H9 (cell line): Measurements from ENCODE around the gene TK2. TPM values are rescaled to one million over a fixed set of nuclear protein-coding genes. Genes with fewer than 3 reads are reported as not detected.
A peak's percentile ranks its signal among the peaks of the same experiment; 100 is the strongest.

Experiments
- DNase-seq: peaks from one replicate; pipeline ENCODE4 v3.0.0-alpha.2; 2017
- H2AFZ ChIP-seq: one replicate; pipeline ENCODE4 v1.6.1; 2013; ENCODE audit warnings: mild to moderate bottlenecking, low read length, control low read depth, moderate library complexity
- H2AK5ac ChIP-seq: 2 replicates; pipeline ENCODE4 v1.6.1; 2013; ENCODE audit warnings: low read length, control low read depth, mixed read lengths; ENCODE audit not compliant: insufficient read length
- H2BK120ac ChIP-seq: one replicate; pipeline ENCODE4 v1.6.1; 2013; ENCODE audit warnings: low read depth, mild to moderate bottlenecking, low read length, control low read depth, inconsistent platforms; ENCODE audit not compliant: poor library complexity, severe bottlenecking
- H2BK12ac ChIP-seq: 2 replicates; pipeline ENCODE4 v1.6.1; 2013; ENCODE audit warnings: low read length, control low read depth, mixed read lengths, low read depth; ENCODE audit not compliant: insufficient read length
- H2BK15ac ChIP-seq: 2 replicates; pipeline ENCODE4 v1.6.1; 2013; ENCODE audit warnings: low read depth, low read length, control low read depth
- H2BK20ac ChIP-seq: one replicate; pipeline ENCODE4 v1.6.1; 2013; ENCODE audit warnings: low read depth, mild to moderate bottlenecking, low read length, control low read depth, inconsistent platforms; ENCODE audit not compliant: poor library complexity, severe bottlenecking
- H2BK5ac ChIP-seq: 2 replicates; pipeline ENCODE4 v1.6.1; 2013; ENCODE audit warnings: low read length, control low read depth, mixed read lengths; ENCODE audit not compliant: insufficient read length
- H3K14ac ChIP-seq: 2 replicates; pipeline ENCODE4 v1.6.1; 2013; ENCODE audit warnings: low read length, control low read depth; ENCODE audit not compliant: insufficient read depth
- H3K18ac ChIP-seq: 2 replicates; pipeline ENCODE4 v1.6.1; 2013; ENCODE audit warnings: low read depth, mild to moderate bottlenecking, mixed read lengths, low read length, control low read depth; ENCODE audit not compliant: insufficient read length
- H3K23ac ChIP-seq: 2 replicates; pipeline ENCODE4 v1.6.1; 2013; ENCODE audit warnings: low read length, control low read depth, mixed read lengths, low read depth; ENCODE audit not compliant: insufficient read length
- H3K23me2 ChIP-seq: 2 replicates; pipeline ENCODE4 v1.6.1; 2013; ENCODE audit warnings: low read depth, mild to moderate bottlenecking, mixed read lengths, low read length, control low read depth; ENCODE audit not compliant: insufficient read length, poor library complexity, severe bottlenecking
- H3K27ac ChIP-seq: 2 replicates; pipeline ENCODE4 v1.5.1; 2013; ENCODE audit warnings: low read length, control low read depth, mixed read lengths, low read depth; ENCODE audit not compliant: insufficient read length
- H3K27me3 ChIP-seq: 2 replicates; pipeline ENCODE4 v1.6.1; 2013; ENCODE audit warnings: low read length, control low read depth, inconsistent platforms; ENCODE audit not compliant: insufficient read depth
- H3K4ac ChIP-seq: 2 replicates; pipeline ENCODE4 v1.6.1; 2013; ENCODE audit warnings: low read depth, mild to moderate bottlenecking, control low read depth, inconsistent platforms, low read length, moderate library complexity
- H3K4me1 ChIP-seq: 2 replicates; pipeline ENCODE4 v1.6.1; 2013; ENCODE audit warnings: low read length, control low read depth, inconsistent platforms; ENCODE audit not compliant: insufficient read depth
- H3K4me2 ChIP-seq: 2 replicates; pipeline ENCODE4 v1.6.1; 2013; ENCODE audit warnings: low read length, control low read depth, mixed read lengths; ENCODE audit not compliant: insufficient read length, insufficient read depth
- H3K56ac ChIP-seq: 2 replicates; pipeline ENCODE4 v1.6.1; 2013; ENCODE audit warnings: low read depth, mild to moderate bottlenecking, mixed read lengths, low read length, control low read depth; ENCODE audit not compliant: insufficient read length
- H3K79me1 ChIP-seq: 2 replicates; pipeline ENCODE4 v1.6.1; 2013; ENCODE audit warnings: low read depth, mild to moderate bottlenecking, moderate library complexity, low read length, control low read depth, inconsistent platforms; ENCODE audit not compliant: insufficient read depth, poor library complexity, severe bottlenecking
- H3K79me2 ChIP-seq: 2 replicates; pipeline ENCODE4 v1.6.1; 2013; ENCODE audit warnings: low read length, control low read depth, inconsistent platforms; ENCODE audit not compliant: insufficient read depth
- H3K9ac ChIP-seq: 2 replicates; pipeline ENCODE4 v1.6.1; 2013; ENCODE audit warnings: low read length, control low read depth, mixed read lengths; ENCODE audit not compliant: insufficient read length; ENCODE audit errors: extremely low read depth
- H3K9me3 ChIP-seq: one replicate; pipeline ENCODE4 v1.6.1; 2013; ENCODE audit warnings: low read depth, low read length, inconsistent platforms; ENCODE audit not compliant: control insufficient read depth
- H3T11ph ChIP-seq: one replicate; pipeline ENCODE4 v1.6.1; 2013; ENCODE audit warnings: mild to moderate bottlenecking, low read length, control low read depth, inconsistent platforms
- H4K20me1 ChIP-seq: one replicate; pipeline ENCODE4 v1.6.1; 2013; ENCODE audit not compliant: control insufficient read depth, insufficient read length, insufficient read depth
- H4K5ac ChIP-seq: 2 replicates; pipeline ENCODE4 v1.6.1; 2013; ENCODE audit warnings: low read depth, mild to moderate bottlenecking, mixed read lengths, low read length, control low read depth; ENCODE audit not compliant: insufficient read length
- H4K8ac ChIP-seq: replicated peaks from 2 replicates; pipeline ENCODE4 v1.6.1; 2013; ENCODE audit warnings: low read length, control low read depth, mixed read lengths, low read depth; ENCODE audit not compliant: insufficient read length
- H4K91ac ChIP-seq: 2 replicates; pipeline ENCODE4 v1.6.1; 2013; ENCODE audit warnings: low read depth, mild to moderate bottlenecking, moderate library complexity, mixed read lengths, low read length, control low read depth; ENCODE audit not compliant: insufficient read length
- H3K27ac Mint-ChIP-seq, 3 experiments: 2 replicates in 2 of 3; 3 replicates in 1 of 3; pipeline ENCODE4 v1.8.0; 2020 to 2021; ENCODE audit warnings: mixed read lengths in 3 of 3, mild to moderate bottlenecking in 1 of 3, moderate library complexity in 1 of 3
- H3K27me3 Mint-ChIP-seq: 2 replicates; pipeline ENCODE4 v1.8.0; 2021; ENCODE audit warnings: low read depth, mild to moderate bottlenecking, moderate library complexity, mixed read lengths
- H3K36me3 Mint-ChIP-seq, 3 experiments: 2 replicates in 2 of 3; 3 replicates in 1 of 3; pipeline ENCODE4 v1.8.0; 2020 to 2021; ENCODE audit warnings: low read depth in 3 of 3, mixed read lengths in 3 of 3; ENCODE audit not compliant: insufficient read depth in 1 of 3
- H3K4me1 Mint-ChIP-seq, 2 experiments: 2 replicates each; pipeline ENCODE4 v1.8.0; 2020; ENCODE audit warnings: mixed read lengths in 2 of 2
- H3K4me3 Mint-ChIP-seq, 2 experiments: 2 replicates in 1 of 2; 3 replicates in 1 of 2; pipeline ENCODE4 v1.8.0; 2020 to 2021; ENCODE audit warnings: mild to moderate bottlenecking in 2 of 2, mixed read lengths in 2 of 2, moderate library complexity in 1 of 2
- H3K9me3 Mint-ChIP-seq, 2 experiments: 2 replicates in 1 of 2; 3 replicates in 1 of 2; pipeline ENCODE4 v1.8.0; 2020; ENCODE audit warnings: mild to moderate bottlenecking in 2 of 2, mixed read lengths in 2 of 2, moderate library complexity in 1 of 2
- CTCF ChIP-seq: fragments of 200-600 bp; sonication (generic); conservative IDR thresholded peaks from 3 replicates; pipeline ENCODE4 v1.8.0; 2021; ENCODE audit warnings: antibody characterized with exemption, mild to moderate bottlenecking
- WGBS: extraction: QIAGEN DNeasy Blood & Tissue Kit; methylation state at CpG from one replicate; pipeline ENCODE4 v1.1.7; 2013; ENCODE audit warnings: missing lambda C conversion rate, low lambda C conversion rate, mixed read lengths; ENCODE audit not compliant: insufficient read length; ENCODE audit errors: extremely low coverage; 5-methylcytosine and 5-hydroxymethylcytosine counted together
- total RNA-seq: library from RNA; stranded (reverse); gene quantifications from 2 replicates; pipeline ENCODE4 v1.2.1, GENCODE V29; 2021

The TK2 gene
- total RNA-seq, 1 experiment from 2014 or later: 5.2 TPM

- H3K56ac ChIP-seq: no peak overlapping the region
- H3K79me1 ChIP-seq: no peaks in the 10 kb centered on the region
- no peak overlapping the region for H2BK15ac ChIP-seq
- no peak for DNase-seq
- no peak overlapping the region for H2AFZ ChIP-seq
- H3K14ac ChIP-seq: no peak overlapping the region
- H3K23me2 ChIP-seq: no peaks in the 10 kb centered on the region
- H3K4me2 ChIP-seq: no peak overlapping the region
- no peak overlapping the region for H4K8ac ChIP-seq
- H4K20me1 ChIP-seq: no peaks in the 10 kb centered on the region
- peak overlapping the region in 1 of 3 experiments; percentile 5; a peak in 1 of 7 replicates for H3K27ac Mint-ChIP-seq
- no peak overlapping the region for H3K4me3 Mint-ChIP-seq
- H3K4me1 ChIP-seq: no peaks in the 10 kb centered on the region
- H3K36me3 Mint-ChIP-seq: no peaks in the 10 kb centered on the region; a peak in 1 of 7 replicates
- H3K4ac ChIP-seq: no peak overlapping the region
- H2BK120ac ChIP-seq: no peak overlapping the region
- no peaks in the 10 kb centered on the region for H3K27me3 Mint-ChIP-seq
- H4K91ac ChIP-seq: no peak overlapping the region
- TF ChIP-seq CTCF: no peak
- H2BK12ac ChIP-seq: no peak overlapping the region
- WGBS: no CpG with 5 or more reads among the region's 1 CpG
- H3T11ph ChIP-seq: no peak overlapping the region
- no peaks in the 10 kb centered on the region for H3K9me3 ChIP-seq
- H2BK5ac ChIP-seq: no peak overlapping the region
- H3K4me1 Mint-ChIP-seq: no peaks in the 10 kb centered on the region
- no peak overlapping the region for H2BK20ac ChIP-seq
- H4K5ac ChIP-seq: no peak overlapping the region
- H3K27me3 ChIP-seq: no peaks in the 10 kb centered on the region
- no peak overlapping the region for H3K9ac ChIP-seq
- H3K23ac ChIP-seq: no peak overlapping the region
- H3K27ac ChIP-seq: no peak overlapping the region
- H3K18ac ChIP-seq: no peak overlapping the region
- no peaks in the 10 kb centered on the region for H3K79me2 ChIP-seq
- no peak overlapping the region for H2AK5ac ChIP-seq
- no peaks in the 10 kb centered on the region for H3K9me3 Mint-ChIP-seq
Measured at GRCh38 chr16:66534376-66534799, 15.5 kb downstream of the TK2 start.
